ENCODE data around the gene MAB21L1.

Gene MAB21L1

GRCh38 chr13:35499196-35499662 lies 22.7 kb upstream of the MAB21L1 start:
- DNase-seq (ENCODE audit: extremely low read depth, insufficient read length) = no peak
- no peak for TF ChIP-seq CTCF (IDR thresholded peaks at IDR 0.05; ENCODE audit: insufficient read depth, low read length, poor library complexity, severe bottlenecking)
- Histone ChIP-seq H3K4me3 (replicated peaks; ENCODE audit: low read depth, low read length) (no peak overlapping the region), H3K27me3 (replicated peaks; ENCODE audit: control insufficient read depth, insufficient read depth, low read length) (no peaks in the 10 kb centered on the region), H3K36me3 (ENCODE audit: control insufficient read depth, insufficient read depth, low read length) (no peaks in the 10 kb centered on the region)

- H3K36me3 ChIP-seq (ENCODE audit: control insufficient read depth, insufficient read depth, low read length) = no peaks in the 10 kb centered on the region
- no peak for DNase-seq (ENCODE audit: extremely low read depth, insufficient read length)
- no peaks in the 10 kb centered on the region for H3K27me3 ChIP-seq (replicated peaks; ENCODE audit: control insufficient read depth, insufficient read depth, low read length)
- no peak for TF ChIP-seq CTCF (IDR thresholded peaks at IDR 0.05; ENCODE audit: insufficient read depth, low read length, poor library complexity, severe bottlenecking)
- H3K4me3 ChIP-seq (replicated peaks; ENCODE audit: low read depth, low read length) = no peak overlapping the region
Measured at GRCh38 chr13:35498231-35498630, 21.7 kb upstream of the MAB21L1 start.

- no peak for DNase-seq (ENCODE audit: extremely low read depth, insufficient read length)
- no peaks in the 10 kb centered on the region for H3K36me3 ChIP-seq (ENCODE audit: control insufficient read depth, insufficient read depth, low read length)
- TF ChIP-seq CTCF (IDR thresholded peaks at IDR 0.05; ENCODE audit: insufficient read depth, low read length, poor library complexity, severe bottlenecking) = no peak
- H3K4me3 ChIP-seq (replicated peaks; ENCODE audit: low read depth, low read length) = no peak overlapping the region
- H3K27me3 ChIP-seq (replicated peaks; ENCODE audit: control insufficient read depth, insufficient read depth, low read length) = no peaks in the 10 kb centered on the region
Measured at GRCh38 chr13:35496761-35497386, 20.4 kb upstream of the MAB21L1 start.

- no peaks in the 10 kb centered on the region for H3K27me3 ChIP-seq (replicated peaks; ENCODE audit: control insufficient read depth, insufficient read depth, low read length)
- no peaks in the 10 kb centered on the region for H3K36me3 ChIP-seq (ENCODE audit: control insufficient read depth, insufficient read depth, low read length)
- no peak for DNase-seq (ENCODE audit: extremely low read depth, insufficient read length)
- H3K4me3 ChIP-seq (replicated peaks; ENCODE audit: low read depth, low read length) = no peak overlapping the region
- TF ChIP-seq CTCF (IDR thresholded peaks at IDR 0.05; ENCODE audit: insufficient read depth, low read length, poor library complexity, severe bottlenecking) = no peak
Measured at GRCh38 chr13:35496006-35496405, 19.5 kb upstream of the MAB21L1 start.

GRCh38 chr13:35489050-35489449 lies 12.6 kb upstream of the MAB21L1 start:
- no peak for DNase-seq (ENCODE audit: extremely low read depth, insufficient read length)
- no peak for TF ChIP-seq CTCF (IDR thresholded peaks at IDR 0.05; ENCODE audit: insufficient read depth, low read length, poor library complexity, severe bottlenecking)
- Histone ChIP-seq H3K36me3 (ENCODE audit: control insufficient read depth, insufficient read depth, low read length) (no peaks in the 10 kb centered on the region), H3K4me3 (replicated peaks; ENCODE audit: low read depth, low read length) (no peak overlapping the region), H3K27me3 (replicated peaks; ENCODE audit: control insufficient read depth, insufficient read depth, low read length) (no peaks in the 10 kb centered on the region)

- DNase-seq (ENCODE audit: extremely low read depth, insufficient read length) = no peak
- H3K36me3 ChIP-seq (ENCODE audit: control insufficient read depth, insufficient read depth, low read length) = no peaks in the 10 kb centered on the region
- no peak overlapping the region for H3K4me3 ChIP-seq (replicated peaks; ENCODE audit: low read depth, low read length)
- no peaks in the 10 kb centered on the region for H3K27me3 ChIP-seq (replicated peaks; ENCODE audit: control insufficient read depth, insufficient read depth, low read length)
- no peak for TF ChIP-seq CTCF (IDR thresholded peaks at IDR 0.05; ENCODE audit: insufficient read depth, low read length, poor library complexity, severe bottlenecking)
Measured at GRCh38 chr13:35485424-35485823, 8.9 kb upstream of the MAB21L1 start.
